Thymus (tissue), 11 donors: Measurements from ENCODE around the gene HPD. TPM values are rescaled to one million over a fixed set of nuclear protein-coding genes. Genes with fewer than 3 reads are reported as not detected.

ENCODE experiments used
- DNase-seq, 9 donors: peaks; one replicate each; pipeline ENCODE4 v3.0.0-alpha.2; 2013; ENCODE audit warnings: low spot score in 9 of 9, low read depth in 6 of 9, missing footprints in 1 of 9
- H3K27ac ChIP-seq, 2 donors: one replicate each; pipeline ENCODE4 v1.5.1; 2013; ENCODE audit warnings: control low read depth in 1 of 2, low read depth in 1 of 2, low read length in 1 of 2, mild to moderate bottlenecking in 1 of 2, moderate library complexity in 1 of 2
- H3K27me3 ChIP-seq, 2 donors: one replicate each; pipeline ENCODE4 v1.5.1; 2013; ENCODE audit warnings: low read length in 1 of 2; ENCODE audit not compliant: control insufficient read depth in 2 of 2, insufficient read depth in 1 of 2
- H3K36me3 ChIP-seq, 2 donors: one replicate each; pipeline ENCODE4 v1.5.1; 2013; ENCODE audit warnings: low read length in 1 of 2, mild to moderate bottlenecking in 1 of 2, moderate library complexity in 1 of 2; ENCODE audit not compliant: control insufficient read depth in 2 of 2, insufficient read depth in 2 of 2
- H3K4me1 ChIP-seq, 2 donors: one replicate each; pipeline ENCODE4 v1.5.1; 2013; ENCODE audit warnings: low read length in 2 of 2; ENCODE audit not compliant: control insufficient read depth in 2 of 2, insufficient read depth in 2 of 2
- H3K4me3 ChIP-seq, 2 donors: one replicate each; pipeline ENCODE4 v1.5.1; 2013; ENCODE audit warnings: low read length in 2 of 2, control low read depth in 1 of 2, mild to moderate bottlenecking in 1 of 2
- H3K9me3 ChIP-seq, 2 donors: one replicate each; pipeline ENCODE4 v1.5.1; 2013; ENCODE audit warnings: low read length in 1 of 2, mild to moderate bottlenecking in 1 of 2; ENCODE audit not compliant: control insufficient read depth in 2 of 2, insufficient read depth in 1 of 2
- whole genome bisulfite sequencing: extraction: QIAGEN DNeasy Blood & Tissue Kit; methylation state at CpG from one replicate; pipeline ENCODE4 v1.1.7; 2013; 5-methylcytosine and 5-hydroxymethylcytosine counted together
- polyA plus RNA-seq: library from polyadenylated mRNA; stranded (reverse); fragments of 200-250 nt; gene quantifications from one replicate; pipeline ENCODE4 v1.2.3, GENCODE V29; 2013
- total RNA-seq: library from RNA; stranded (reverse); fragments of 120-200 nt; gene quantifications from one replicate; pipeline ENCODE4 v1.2.4, GENCODE V29; 2013
- donor health status: healthy.

HPD gene
- total and polyA plus RNA-seq, 2 donors: 0.19 to 0.87 TPM

DNA sequence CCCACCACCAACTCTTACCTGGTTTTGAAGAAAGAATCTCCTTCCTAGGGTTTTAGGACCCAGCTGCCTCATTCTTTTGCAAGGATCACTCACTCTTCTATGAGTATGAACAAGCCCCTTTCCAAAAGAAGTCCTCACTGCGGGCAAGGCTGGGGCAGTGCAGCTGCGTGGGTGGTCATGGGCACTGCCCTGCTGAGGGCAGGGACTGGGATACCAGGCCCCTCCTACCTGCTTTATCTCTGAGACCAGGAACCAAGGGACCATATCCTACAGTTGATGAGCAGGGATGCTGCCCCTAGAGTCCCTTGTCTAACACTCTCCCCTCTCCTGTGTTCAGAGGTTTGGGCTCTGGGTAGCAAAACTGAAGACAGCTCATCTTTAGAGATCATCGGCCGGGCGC, 20.5 kb downstream of the HPD start:
- WGBS: 96% methylated on average over 5 of the region's 5 CpGs
- H3K27ac ChIP-seq: no peak overlapping the region
- H3K27me3 ChIP-seq: peaks cover 0 to 10% of the 10 kb centered on the region in 2 donors
- H3K4me1 ChIP-seq: peaks cover 6 to 10% of the 10 kb centered on the region in 2 donors
- no peak overlapping the region for H3K4me3 ChIP-seq
- H3K36me3 ChIP-seq: peaks cover 0 to 4% of the 10 kb centered on the region in 2 donors
- DNase-seq: no peak
- H3K9me3 ChIP-seq: peaks cover 0 to 11% of the 10 kb centered on the region in 2 donors

DNA sequence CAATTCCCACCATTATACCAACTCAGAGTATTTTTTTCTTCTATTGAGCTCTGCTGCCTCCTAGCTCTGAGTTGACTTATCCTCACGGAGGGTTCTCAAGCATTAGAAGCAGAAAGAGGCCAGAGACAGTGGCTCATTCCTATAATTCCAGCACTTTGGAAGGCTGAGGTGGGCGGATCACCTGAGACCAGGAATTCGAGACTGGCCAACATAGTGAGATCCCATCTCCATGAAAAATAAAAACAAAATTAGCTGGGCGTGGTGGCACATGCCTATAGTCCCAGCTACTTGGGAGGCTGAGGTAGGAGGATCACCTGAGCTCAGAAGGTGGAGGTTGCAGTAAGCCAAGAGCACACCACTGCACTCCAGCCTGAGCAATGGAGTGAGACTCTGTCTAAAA, 21.0 kb downstream of the HPD start:
- peaks cover 0 to 11% of the 10 kb centered on the region in 2 donors for H3K9me3 ChIP-seq
- DNase-seq: no peak
- H3K36me3 ChIP-seq: peaks cover 0 to 6% of the 10 kb centered on the region in 2 donors
- H3K4me3 ChIP-seq: no peak overlapping the region
- H3K4me1 ChIP-seq: peaks cover 6 to 10% of the 10 kb centered on the region in 2 donors
- H3K27me3 ChIP-seq: peaks cover 0 to 10% of the 10 kb centered on the region in 2 donors
- no peak overlapping the region for H3K27ac ChIP-seq
- WGBS: 93% methylated on average over 4 of the region's 4 CpGs

DNA sequence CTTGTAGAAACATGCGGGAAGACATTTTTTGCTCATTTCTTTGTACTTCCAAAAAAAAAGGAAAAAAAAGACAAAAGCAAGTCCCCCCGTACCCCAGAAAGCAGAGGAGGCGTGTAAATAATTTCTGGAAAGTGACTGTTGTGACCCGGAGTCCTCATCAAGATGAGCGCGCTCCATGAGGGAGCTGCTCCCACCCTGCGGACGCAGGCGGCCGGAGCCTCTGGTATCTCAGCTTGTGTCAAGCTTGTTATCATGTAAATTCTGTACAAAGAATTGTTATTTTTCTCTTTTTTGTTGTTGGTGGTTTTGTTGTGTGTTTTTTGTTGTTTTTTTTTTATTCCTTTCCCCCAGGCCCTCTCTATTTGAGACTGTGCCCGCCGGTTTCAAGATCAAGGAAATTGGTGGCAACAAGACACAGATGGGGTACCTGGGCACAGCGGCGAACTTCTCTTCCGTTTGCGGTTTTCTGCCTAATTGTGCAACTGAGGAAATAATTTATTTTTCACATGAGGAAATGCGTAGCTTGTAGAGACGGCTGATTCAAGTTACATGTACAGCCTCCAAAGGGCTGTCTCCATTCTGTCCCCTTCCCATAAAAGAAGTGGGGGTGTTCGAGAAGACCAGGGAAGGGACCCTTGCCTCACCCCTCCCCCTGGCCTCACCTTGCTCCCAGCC, 27.0 kb downstream of the HPD start:
- H3K4me1 ChIP-seq: no peaks in the 10 kb centered on the region
- H3K36me3 ChIP-seq: peaks cover 51 to 65% of the 10 kb centered on the region in 2 donors
- H3K4me3 ChIP-seq: no peak overlapping the region
- WGBS: 98% methylated on average over 19 of the region's 19 CpGs
- H3K27me3 ChIP-seq: no peaks in the 10 kb centered on the region
- no peak for DNase-seq
- H3K9me3 ChIP-seq: peaks cover 0 to 4% of the 10 kb centered on the region in 2 donors
- no peak overlapping the region for H3K27ac ChIP-seq

DNA sequence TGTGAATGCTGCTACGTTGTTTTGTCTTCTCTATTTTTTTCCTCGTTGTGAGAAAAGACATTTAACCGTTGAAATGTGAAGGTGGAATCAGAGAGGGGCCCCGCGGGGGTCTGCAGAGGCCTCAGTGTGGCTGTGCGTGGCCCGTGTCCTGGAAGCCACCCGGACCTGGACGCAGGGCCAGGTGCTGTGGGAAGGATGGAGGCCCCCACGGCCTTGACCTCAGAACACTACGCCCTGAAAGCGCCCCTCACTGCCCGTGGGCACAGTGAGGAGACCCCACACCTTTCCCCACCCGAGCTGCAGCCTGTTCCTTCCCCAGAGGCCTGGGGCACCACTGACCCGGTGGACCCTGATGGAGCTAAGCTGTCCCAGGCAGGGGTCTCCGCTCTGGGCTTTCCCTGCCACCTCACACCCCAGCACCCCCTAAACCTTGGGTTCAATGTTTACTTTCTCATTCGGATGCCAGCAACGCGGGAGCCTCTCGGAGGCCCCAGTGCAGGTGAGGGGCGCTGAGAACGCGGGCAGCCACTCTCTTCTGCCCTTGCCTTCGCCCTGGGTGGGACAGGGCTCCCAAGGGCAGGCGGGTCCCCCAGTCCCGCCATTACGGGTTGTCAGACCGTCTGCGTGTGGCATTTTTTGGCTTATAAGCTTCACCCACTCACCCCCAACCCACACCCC, 27.9 kb downstream of the HPD start:
- H3K4me1 ChIP-seq: no peaks in the 10 kb centered on the region
- no peak for DNase-seq
- H3K4me3 ChIP-seq: no peak overlapping the region
- WGBS: 97% methylated on average over 29 of the region's 29 CpGs
- peaks cover 59 to 75% of the 10 kb centered on the region in 2 donors for H3K36me3 ChIP-seq
- no peak overlapping the region for H3K27ac ChIP-seq
- H3K27me3 ChIP-seq: no peaks in the 10 kb centered on the region
- peaks cover 0 to 4% of the 10 kb centered on the region in 2 donors for H3K9me3 ChIP-seq

DNA sequence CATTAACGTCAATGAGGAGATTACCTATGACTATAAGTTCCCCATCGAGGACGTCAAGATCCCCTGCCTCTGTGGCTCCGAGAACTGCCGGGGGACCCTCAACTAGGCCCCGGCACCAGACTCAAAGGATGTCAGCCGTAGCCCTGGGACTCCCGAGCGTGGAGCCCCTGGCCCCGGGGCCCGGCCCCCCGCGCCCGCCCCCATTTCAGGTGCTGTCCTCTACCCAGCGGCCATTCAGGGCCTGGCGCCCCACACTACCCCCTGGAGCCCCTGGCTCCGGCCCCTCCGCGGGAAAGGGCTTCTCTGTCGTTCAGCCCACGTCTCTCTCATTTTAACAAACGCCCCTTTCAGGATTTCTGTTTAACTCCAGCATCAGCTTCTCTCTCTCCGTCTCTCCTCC, 28.5 kb downstream of the HPD start:
- Histone ChIP-seq H3K9me3 (peaks cover 0 to 4% of the 10 kb centered on the region in 2 donors), H3K36me3 (peaks cover 64 to 79% of the 10 kb centered on the region in 2 donors), H3K4me1 (no peaks in the 10 kb centered on the region), H3K27me3 (no peaks in the 10 kb centered on the region), H3K4me3 (no peak overlapping the region), H3K27ac (no peak overlapping the region)
- 98% methylated on average over 23 of the region's 23 CpGs for WGBS
- DNase-seq: no peak

DNA sequence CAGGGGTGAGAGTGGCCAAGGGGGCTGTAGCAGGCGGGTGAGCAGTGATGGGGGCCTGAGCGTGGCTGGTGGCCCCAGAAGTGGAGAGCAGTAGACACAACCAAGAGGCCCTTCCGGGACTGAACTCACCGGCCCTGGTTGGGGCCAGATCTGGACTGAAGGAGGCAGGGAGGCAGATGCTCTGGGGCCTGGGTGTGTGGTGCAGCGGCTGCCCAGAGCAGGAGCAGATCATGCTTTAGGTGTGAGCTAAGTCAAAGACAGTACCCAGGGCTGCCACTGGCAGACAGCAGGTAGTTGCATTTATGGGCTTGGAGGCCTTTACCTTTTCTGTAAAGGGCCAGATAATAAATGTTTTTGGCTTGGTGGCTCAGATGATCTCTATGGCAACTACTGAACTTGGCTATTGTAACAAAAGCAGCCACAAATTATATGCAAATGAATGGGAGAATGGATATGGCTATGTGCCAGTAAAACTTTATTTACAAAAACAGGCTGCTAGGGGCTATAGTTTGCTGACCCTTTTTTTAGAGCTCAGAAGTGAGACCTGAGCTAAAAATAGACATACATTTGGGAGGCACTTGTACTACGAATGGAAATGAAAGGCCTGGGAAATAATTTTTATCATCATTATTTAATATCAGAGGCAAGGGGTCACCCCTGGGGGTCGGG, 29.3 kb downstream of the HPD start:
- Histone ChIP-seq H3K4me1 (no peaks in the 10 kb centered on the region), H3K27ac (no peak overlapping the region)
- 95% methylated on average over 7 of the region's 7 CpGs for WGBS

DNA sequence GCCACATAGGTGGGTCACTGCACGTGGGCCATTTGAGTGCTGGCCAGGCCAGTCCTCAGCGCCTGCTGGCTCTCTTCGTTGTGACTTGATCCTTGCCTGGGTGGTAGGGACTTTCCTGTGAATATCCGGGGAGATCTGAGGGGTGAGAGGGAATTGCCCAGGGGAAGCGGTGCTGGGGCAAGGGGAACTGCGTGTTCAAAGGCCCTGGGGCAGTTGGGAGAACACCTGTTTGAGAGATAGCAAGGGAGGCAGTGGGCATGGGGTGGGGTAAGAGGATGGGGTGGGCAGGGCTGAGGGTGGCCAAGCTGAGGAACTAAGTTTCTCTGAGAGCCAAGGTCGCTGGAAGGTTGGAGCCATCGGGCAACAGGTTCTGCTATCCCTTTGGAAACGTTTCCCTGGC, 29.8 kb downstream of the HPD start:
- DNase-seq: no peak
- H3K27ac ChIP-seq: no peak overlapping the region
- 95% methylated on average over 9 of the region's 9 CpGs for WGBS

More for the DNA sequence above, 29.3 kb downstream of the HPD start:
- peaks cover 68 to 87% of the 10 kb centered on the region in 2 donors for H3K36me3 ChIP-seq
- H3K27me3 ChIP-seq: no peaks in the 10 kb centered on the region
- DNase-seq: no peak
- H3K4me3 ChIP-seq: no peak overlapping the region
- peaks cover 0 to 4% of the 10 kb centered on the region in 2 donors for H3K9me3 ChIP-seq

DNA sequence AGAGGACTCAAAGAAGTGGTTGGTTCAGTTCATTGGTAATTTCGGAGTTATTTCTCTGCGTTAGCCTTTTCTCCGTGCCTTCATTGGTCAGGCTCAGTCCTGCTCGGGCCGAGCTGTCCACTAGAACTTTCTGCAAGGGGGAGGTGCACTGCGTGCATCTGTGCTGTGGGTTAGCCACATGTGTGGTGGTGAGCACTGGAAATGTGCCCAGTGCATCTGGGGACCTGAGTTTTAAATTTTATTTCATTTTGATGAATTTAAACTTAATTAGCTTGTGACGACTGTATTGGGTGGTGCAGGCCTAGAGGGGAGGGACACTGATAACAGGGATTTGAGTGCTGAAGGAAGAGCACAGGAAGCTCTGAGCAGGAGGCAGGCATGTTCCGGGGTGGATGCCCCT, 30.4 kb downstream of the HPD start:
- H3K27ac ChIP-seq: no peak overlapping the region
- H3K4me1 ChIP-seq: no peaks in the 10 kb centered on the region
- H3K4me3 ChIP-seq: no peak overlapping the region
- WGBS: 97% methylated on average over 8 of the region's 8 CpGs
- H3K27me3 ChIP-seq: no peaks in the 10 kb centered on the region
- H3K9me3 ChIP-seq: peaks cover 0 to 4% of the 10 kb centered on the region in 2 donors
- DNase-seq: no peak
- H3K36me3 ChIP-seq: peaks cover 78 to 96% of the 10 kb centered on the region in 2 donors

More for the DNA sequence above, 29.8 kb downstream of the HPD start:
- Histone ChIP-seq H3K4me1 (no peaks in the 10 kb centered on the region), H3K36me3 (peaks cover 72 to 92% of the 10 kb centered on the region in 2 donors), H3K9me3 (peaks cover 0 to 4% of the 10 kb centered on the region in 2 donors), H3K4me3 (no peak overlapping the region), H3K27me3 (no peaks in the 10 kb centered on the region)
